ENCODE measurements around the gene VAV3.

The VAV3 gene

DNA sequence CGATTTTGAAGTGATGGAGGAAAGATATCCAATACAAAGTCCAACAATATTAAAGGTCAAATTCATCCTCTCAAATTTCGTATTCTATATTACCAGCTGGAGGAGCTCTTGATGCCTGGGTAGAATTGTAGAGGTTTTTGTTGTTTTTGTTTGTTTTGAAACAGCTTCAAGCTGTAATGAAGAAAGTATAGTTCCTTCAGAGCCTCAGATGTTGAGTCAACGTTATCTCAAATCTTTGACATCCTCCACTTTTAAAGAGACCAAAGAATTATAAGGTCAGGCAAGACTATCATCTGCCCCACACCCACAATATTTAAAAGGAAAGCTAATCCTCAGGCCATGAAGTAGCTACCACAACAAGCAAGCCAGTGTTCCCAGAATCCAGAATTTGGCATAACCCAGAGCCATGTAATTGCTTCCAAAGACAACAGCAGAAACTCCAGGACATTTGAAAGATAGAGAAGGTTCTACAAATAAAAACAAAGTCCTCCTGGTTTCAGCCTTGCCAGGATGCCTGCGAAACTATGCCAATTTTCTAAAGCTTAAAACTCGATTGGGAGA lies 24.9 kb downstream of the VAV3 start:
- H3K79me2 ChIP-seq (ENCODE audit: control insufficient read depth, low read length), result no peaks in the 10 kb centered on the region
- no peak overlapping the region for H3K4me2 ChIP-seq (ENCODE audit: low read length)
- TF ChIP-seq EZH2phosphoT487 (IDR thresholded peaks at IDR 0.05; ENCODE audit: borderline replicate concordance, low read length), result no peak
- no peak overlapping the region for H3K4me3 ChIP-seq (ENCODE audit: low read length)
- no peaks in the 10 kb centered on the region for H3F3A ChIP-seq (ENCODE audit: control insufficient read depth, insufficient read depth)
- H3K9me3 ChIP-seq (ENCODE audit: control insufficient read depth, insufficient read depth, low read length), result no peaks in the 10 kb centered on the region
- no peaks in the 10 kb centered on the region for H4K20me1 ChIP-seq (ENCODE audit: control insufficient read depth, insufficient read depth, low read depth, low read length)
- no peaks in the 10 kb centered on the region for H3K9me2 ChIP-seq (replicated peaks; ENCODE audit: control insufficient read depth, low read length)
- no peaks in the 10 kb centered on the region for H3K36me3 ChIP-seq (ENCODE audit: control insufficient read depth, low read length)
- peaks cover 23% of the 10 kb centered on the region for H3K4me1 ChIP-seq (ENCODE audit: control insufficient read depth, low read length)
- no peaks in the 10 kb centered on the region for H3K27me3 ChIP-seq (ENCODE audit: control insufficient read depth, low read length)
- no peak overlapping the region for H3K27ac ChIP-seq (ENCODE audit: low read depth, low read length)

DNA sequence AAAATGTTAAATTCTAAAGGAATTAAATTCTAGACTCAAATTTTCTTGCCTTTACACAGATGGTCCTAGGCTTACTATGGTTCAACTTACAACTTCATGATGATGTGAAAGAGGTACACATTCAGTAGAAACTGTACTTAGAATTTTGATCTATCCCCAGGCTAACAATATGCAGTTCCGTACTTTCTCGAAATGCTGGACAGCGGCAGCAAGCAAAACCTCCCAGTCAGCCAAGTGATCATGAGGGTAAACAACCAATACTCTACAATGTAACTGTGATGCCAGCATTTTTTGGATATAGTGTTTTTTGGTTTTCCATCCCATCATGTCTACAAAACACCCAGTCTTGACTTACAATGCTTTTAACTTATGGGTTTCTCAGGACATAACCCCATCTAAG lies 25.7 kb downstream of the VAV3 start:
- Histone ChIP-seq H3K4me1 (ENCODE audit: control insufficient read depth, low read length) (peaks cover 31% of the 10 kb centered on the region), H3K4me3 (ENCODE audit: low read length) (no peak overlapping the region), H4K20me1 (ENCODE audit: control insufficient read depth, insufficient read depth, low read depth, low read length) (no peaks in the 10 kb centered on the region), H3K9me3 (ENCODE audit: control insufficient read depth, insufficient read depth, low read length) (no peaks in the 10 kb centered on the region), H3K79me2 (ENCODE audit: control insufficient read depth, low read length) (no peaks in the 10 kb centered on the region), H3K27ac (ENCODE audit: low read depth, low read length) (no peak overlapping the region), H3F3A (ENCODE audit: control insufficient read depth, insufficient read depth) (peaks cover 7% of the 10 kb centered on the region; the same call in 1 of the 2 replicates), H3K27me3 (ENCODE audit: control insufficient read depth, low read length) (no peaks in the 10 kb centered on the region), H3K4me2 (ENCODE audit: low read length) (no peak overlapping the region), H3K36me3 (ENCODE audit: control insufficient read depth, low read length) (no peaks in the 10 kb centered on the region), H3K9me2 (replicated peaks; ENCODE audit: control insufficient read depth, low read length) (no peaks in the 10 kb centered on the region)
- TF ChIP-seq EZH2phosphoT487 (IDR thresholded peaks at IDR 0.05; ENCODE audit: borderline replicate concordance, low read length), result no peak
- TF ChIP-seq, protein P1, sequence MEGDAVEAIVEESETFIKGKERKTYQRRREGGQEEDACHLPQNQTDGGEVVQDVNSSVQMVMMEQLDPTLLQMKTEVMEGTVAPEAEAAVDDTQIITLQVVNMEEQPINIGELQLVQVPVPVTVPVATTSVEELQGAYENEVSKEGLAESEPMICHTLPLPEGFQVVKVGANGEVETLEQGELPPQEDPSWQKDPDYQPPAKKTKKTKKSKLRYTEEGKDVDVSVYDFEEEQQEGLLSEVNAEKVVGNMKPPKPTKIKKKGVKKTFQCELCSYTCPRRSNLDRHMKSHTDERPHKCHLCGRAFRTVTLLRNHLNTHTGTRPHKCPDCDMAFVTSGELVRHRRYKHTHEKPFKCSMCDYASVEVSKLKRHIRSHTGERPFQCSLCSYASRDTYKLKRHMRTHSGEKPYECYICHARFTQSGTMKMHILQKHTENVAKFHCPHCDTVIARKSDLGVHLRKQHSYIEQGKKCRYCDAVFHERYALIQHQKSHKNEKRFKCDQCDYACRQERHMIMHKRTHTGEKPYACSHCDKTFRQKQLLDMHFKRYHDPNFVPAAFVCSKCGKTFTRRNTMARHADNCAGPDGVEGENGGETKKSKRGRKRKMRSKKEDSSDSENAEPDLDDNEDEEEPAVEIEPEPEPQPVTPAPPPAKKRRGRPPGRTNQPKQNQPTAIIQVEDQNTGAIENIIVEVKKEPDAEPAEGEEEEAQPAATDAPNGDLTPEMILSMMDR (IDR thresholded peaks at IDR 0.05; ENCODE audit: low read depth, low read length, poor library complexity, severe bottlenecking), result no peak

DNA sequence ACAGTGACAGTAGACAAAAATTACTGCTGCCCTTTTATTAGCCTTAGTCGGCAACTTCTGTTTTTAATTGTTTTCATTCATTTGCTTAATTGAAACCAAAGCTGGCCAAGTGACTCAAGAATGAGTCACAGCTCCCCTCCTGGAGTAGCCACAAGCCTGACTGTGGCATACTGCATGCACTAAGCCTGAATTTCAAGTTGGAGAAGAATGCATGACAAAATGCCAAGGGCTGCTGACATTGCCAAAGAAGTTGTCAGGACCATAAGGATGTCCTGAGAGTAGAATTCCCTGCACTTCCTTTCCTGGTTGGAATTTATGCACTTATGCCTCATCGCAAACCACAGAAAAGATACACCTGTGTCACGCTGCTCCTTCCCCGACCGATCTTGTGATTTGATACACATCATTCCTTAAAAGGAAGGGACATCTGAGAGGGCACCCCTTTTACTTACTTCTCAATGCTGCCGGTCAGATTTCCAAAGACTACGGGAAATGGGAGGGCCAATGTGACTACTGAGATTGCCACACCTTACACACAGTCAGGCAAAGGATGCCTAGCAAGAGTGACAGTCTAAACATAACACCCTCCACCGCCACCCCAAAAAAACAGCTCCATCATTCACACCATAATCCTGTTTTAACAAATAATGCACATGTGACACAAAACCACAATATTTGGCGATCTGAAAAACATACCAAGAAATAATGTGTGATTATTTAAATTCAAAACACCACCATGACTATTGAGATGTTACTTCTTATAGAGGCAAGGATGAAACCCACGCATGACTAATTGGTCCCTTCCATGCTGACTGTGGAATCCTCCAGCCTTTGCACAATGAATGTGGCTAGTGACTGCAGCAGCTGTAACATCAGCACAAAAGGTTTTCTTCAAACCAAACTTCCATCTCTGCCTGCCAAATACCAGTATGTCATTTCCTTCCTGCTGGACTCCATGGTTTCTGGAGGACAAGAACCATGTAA lies 28.2 kb downstream of the VAV3 start:
- Histone ChIP-seq H3K4me1 (ENCODE audit: control insufficient read depth, low read length) (peaks cover 50% of the 10 kb centered on the region), H3K4me3 (ENCODE audit: low read length) (peak overlapping the region; percentile 25; the same call in 1 of the 2 replicates), H3K27ac (ENCODE audit: low read depth, low read length) (no peak overlapping the region)

More for the DNA sequence above, 28.2 kb downstream of the VAV3 start:
- Histone ChIP-seq H4K20me1 (ENCODE audit: control insufficient read depth, insufficient read depth, low read depth, low read length) (no peaks in the 10 kb centered on the region), H3K9me2 (replicated peaks; ENCODE audit: control insufficient read depth, low read length) (no peaks in the 10 kb centered on the region), H3K9me3 (ENCODE audit: control insufficient read depth, insufficient read depth, low read length) (no peaks in the 10 kb centered on the region), H3F3A (ENCODE audit: control insufficient read depth, insufficient read depth) (peaks cover 8% of the 10 kb centered on the region; the same call in 1 of the 2 replicates), H3K36me3 (ENCODE audit: control insufficient read depth, low read length) (no peaks in the 10 kb centered on the region), H3K27me3 (ENCODE audit: control insufficient read depth, low read length) (no peaks in the 10 kb centered on the region), H3K79me2 (ENCODE audit: control insufficient read depth, low read length) (no peaks in the 10 kb centered on the region), H3K4me2 (ENCODE audit: low read length) (peak overlapping the region; percentile 66)
- TF ChIP-seq EZH2phosphoT487 (IDR thresholded peaks at IDR 0.05; ENCODE audit: borderline replicate concordance, low read length), result no peak
- TF ChIP-seq, protein P1 (IDR thresholded peaks at IDR 0.05; ENCODE audit: low read depth, low read length, poor library complexity, severe bottlenecking), result no peak
